NCI-H510A treated with DMSO at 0.1 percent for 48 hours (cell line): ENCODE measurements around the gene LDB3.

Experiments used
- DNase-seq: peaks from one replicate; lab custom pipeline; 2025; lab: John Stamatoyannopoulos, UW

Gene LDB3

DNA sequence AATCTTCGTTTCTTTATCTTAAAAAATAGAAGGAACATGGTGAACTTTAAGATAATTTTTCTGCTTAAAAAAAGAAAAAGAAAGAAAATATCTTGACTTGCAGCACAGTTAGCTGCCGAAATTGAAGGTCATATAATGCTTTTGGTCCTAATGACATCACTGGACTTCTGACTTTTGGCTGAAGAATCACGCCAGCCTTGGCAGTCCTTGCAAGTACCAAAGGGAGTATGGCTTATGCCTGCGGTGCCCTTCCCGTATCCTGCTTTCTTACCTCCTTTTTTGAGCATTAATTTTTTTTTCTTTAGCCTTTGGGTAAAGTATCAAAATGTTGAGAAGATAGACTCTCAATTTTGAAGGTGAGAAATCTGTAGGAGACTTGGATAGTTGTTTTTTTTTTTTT, 95.1 kb downstream of the LDB3 start:
- DNase-seq: no peak

GRCh38 chr10:86765548-86765947, 97.2 kb downstream of the LDB3 start:
- no peak for DNase-seq

GRCh38 chr10:86768412-86769062, 100.2 kb downstream of the LDB3 start:
- DNase-seq: no peak

GRCh38 chr10:86769991-86770390, 101.7 kb downstream of the LDB3 start:
- DNase-seq: no peak

- no peak for DNase-seq
These were observed 102.2 kb downstream of the LDB3 start for GRCh38 chr10:86770412-86770960.

GRCh38 chr10:86773498-86773897, 105.2 kb downstream of the LDB3 start:
- DNase-seq: no peak

GRCh38 chr10:86775056-86775869, 107.0 kb downstream of the LDB3 start:
- DNase-seq: no peak

- DNase-seq: no peak
These were observed 107.5 kb downstream of the LDB3 start for GRCh38 chr10:86775870-86776180.

DNA sequence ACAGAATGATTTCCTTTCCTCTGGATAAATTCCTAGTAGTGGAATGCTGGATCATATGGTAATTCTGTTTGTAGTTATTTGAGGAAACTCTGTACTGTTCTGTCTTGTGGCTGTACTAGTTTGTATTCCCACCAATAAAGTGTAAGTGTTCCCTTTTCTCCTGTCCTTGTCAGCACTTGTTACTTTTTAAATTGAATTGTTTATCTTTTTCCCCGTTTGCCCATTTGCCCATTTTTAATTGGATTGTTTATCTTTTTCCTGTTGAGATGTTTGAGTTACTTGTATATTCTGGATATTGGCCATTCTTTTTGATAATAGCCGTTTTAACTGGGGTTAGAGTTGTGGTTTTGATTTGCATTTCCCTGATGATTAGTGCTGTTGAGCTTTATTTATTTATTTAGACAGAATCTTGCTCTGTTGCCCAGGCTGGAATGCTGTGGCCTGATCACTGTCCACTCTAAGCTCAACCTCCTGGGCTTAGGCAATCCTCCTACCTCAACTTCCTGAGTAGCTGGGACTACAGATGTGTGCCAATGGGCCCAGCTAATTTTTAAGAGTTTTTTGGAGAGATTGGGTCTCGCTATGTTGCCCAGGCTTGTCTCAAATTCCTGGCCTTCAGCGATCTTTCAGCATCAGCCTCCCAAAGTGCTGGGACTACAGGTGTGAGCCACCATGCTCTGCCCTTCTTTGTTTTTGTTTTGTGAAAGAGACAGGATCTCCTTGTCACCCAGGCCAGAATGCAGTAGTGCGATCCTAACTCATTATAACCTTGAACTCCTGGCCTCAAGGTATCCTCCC, 111.1 kb downstream of the LDB3 start:
- DNase-seq: no peak

DNA sequence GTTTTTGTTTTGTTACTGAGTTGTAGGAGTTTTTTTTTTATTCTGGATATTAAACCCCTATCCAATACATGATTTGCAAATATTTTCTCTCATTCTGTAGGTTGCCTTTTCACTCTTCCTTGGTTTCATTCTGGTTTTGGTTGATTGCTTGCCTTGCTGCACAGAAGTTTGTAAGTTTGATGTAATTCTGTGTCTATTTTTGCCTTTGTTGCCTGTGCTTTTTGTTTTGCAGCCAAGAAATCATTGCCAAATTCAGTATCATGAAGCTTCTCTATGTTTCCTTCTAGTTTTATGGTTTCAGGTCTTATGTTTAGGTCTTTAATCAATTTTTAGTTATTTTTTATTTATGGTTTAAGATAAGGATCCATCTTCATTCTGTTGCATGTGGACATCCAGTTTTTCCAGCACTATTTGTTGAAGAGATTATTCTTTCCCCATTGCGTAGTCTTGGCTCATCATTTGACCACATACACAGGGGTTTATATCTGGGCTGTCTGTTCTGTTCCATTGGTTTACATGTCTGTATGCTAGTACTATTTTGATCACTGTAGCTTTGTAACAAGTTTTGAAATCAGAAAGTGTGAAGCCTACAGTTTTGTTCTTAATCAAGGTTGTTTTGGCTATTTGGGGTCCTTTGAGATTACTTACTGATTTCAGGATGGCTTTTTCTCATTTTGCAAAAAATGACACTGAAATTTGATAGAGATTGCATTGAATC, 114.5 kb downstream of the LDB3 start:
- no peak for DNase-seq

- no peak for DNase-seq
These were observed 116.7 kb downstream of the LDB3 start for GRCh38 chr10:86785037-86785436.
